NCI-H2227 (cell line): ENCODE data around the gene KCNA4.
"Not testable (repeated sequence)": the region's sequence is repeated elsewhere in the genome, so short reads cannot be mapped to it uniquely, and the experiment has no call there.

ENCODE experiments used
- DNase-seq: peaks from one replicate; lab custom pipeline; 2025; ENCODE audit not compliant: unreplicated experiment; lab: John Stamatoyannopoulos, UW

Gene KCNA4

GRCh38 chr11:30000986-30001750 is 15.7 kb downstream of the KCNA4 start:
- DNase-seq: no peak

- DNase-seq: no peak
Measured at GRCh38 chr11:29996016-29996415, 20.8 kb downstream of the KCNA4 start.

GRCh38 chr11:29989174-29989970 is 27.5 kb downstream of the KCNA4 start:
- no peak for DNase-seq

- no peak for DNase-seq
Measured at GRCh38 chr11:29985248-29985647, 31.6 kb downstream of the KCNA4 start.

GRCh38 chr11:29984544-29984943 is 32.3 kb downstream of the KCNA4 start:
- no peak for DNase-seq

- DNase-seq: no peak
Measured at GRCh38 chr11:29978549-29978948, 38.3 kb downstream of the KCNA4 start.

- DNase-seq: not testable (repeated sequence)
Measured at GRCh38 chr11:29975580-29975979, 41.2 kb downstream of the KCNA4 start.

- DNase-seq: no peak
Measured at GRCh38 chr11:29963796-29964195, 53.0 kb downstream of the KCNA4 start.

GRCh38 chr11:29963036-29963435 is 53.8 kb downstream of the KCNA4 start:
- DNase-seq: no peak

GRCh38 chr11:29962243-29962642 is 54.6 kb downstream of the KCNA4 start:
- DNase-seq: no peak
